ENCODE measurements around the gene TYSND1. TPM values are rescaled to one million over a fixed set of nuclear protein-coding genes. Genes with fewer than 3 reads are reported as not detected.
A peak's percentile ranks its signal among the peaks of the same experiment; 100 is the strongest.

TYSND1 gene
- polyA plus RNA-seq, 3 donors, result 8.6 to 11.2 (median 11.2) TPM

DNA sequence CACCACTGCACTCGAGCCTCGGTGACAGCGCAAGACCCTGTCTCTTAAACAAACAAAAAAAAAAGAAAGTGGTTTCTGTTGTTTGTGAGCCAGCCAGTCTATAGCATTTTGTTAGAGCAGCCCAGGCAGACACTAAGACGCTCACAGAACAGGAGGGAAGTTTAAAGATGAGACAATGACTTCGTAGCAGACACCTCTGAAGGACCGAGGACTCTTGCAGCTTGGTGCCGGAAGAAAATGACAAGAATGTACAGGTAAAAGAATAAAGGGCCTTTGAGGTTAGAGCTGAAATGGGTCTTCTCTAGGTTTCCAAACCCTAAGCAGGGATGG is 54.1 kb downstream of the TYSND1 start:
- TF ChIP-seq, protein P1, sequence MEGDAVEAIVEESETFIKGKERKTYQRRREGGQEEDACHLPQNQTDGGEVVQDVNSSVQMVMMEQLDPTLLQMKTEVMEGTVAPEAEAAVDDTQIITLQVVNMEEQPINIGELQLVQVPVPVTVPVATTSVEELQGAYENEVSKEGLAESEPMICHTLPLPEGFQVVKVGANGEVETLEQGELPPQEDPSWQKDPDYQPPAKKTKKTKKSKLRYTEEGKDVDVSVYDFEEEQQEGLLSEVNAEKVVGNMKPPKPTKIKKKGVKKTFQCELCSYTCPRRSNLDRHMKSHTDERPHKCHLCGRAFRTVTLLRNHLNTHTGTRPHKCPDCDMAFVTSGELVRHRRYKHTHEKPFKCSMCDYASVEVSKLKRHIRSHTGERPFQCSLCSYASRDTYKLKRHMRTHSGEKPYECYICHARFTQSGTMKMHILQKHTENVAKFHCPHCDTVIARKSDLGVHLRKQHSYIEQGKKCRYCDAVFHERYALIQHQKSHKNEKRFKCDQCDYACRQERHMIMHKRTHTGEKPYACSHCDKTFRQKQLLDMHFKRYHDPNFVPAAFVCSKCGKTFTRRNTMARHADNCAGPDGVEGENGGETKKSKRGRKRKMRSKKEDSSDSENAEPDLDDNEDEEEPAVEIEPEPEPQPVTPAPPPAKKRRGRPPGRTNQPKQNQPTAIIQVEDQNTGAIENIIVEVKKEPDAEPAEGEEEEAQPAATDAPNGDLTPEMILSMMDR (IDR thresholded peaks at IDR 0.05), result no peak
- Histone ChIP-seq H4K20me1 (ENCODE audit: insufficient read depth, low read length) (no peaks in the 10 kb centered on the region), H3K4me3 (replicated peaks in 1 of 3; ENCODE audit: low read depth in 2 of 3, low read length in 3 of 3) (no peak overlapping the region), H2AFZ (ENCODE audit: insufficient read depth, low read depth, low read length, poor library complexity, severe bottlenecking) (no peak overlapping the region), H3K9ac (ENCODE audit: insufficient read depth, low read length, poor library complexity, severe bottlenecking) (no peak overlapping the region), H3K27me3 (ENCODE audit: control insufficient read depth in 2 of 2, insufficient read depth in 2 of 2, low read length in 2 of 2) (no peaks in the 10 kb centered on the region), H3K36me3 (replicated peaks in 1 of 2; ENCODE audit: control insufficient read depth in 1 of 2, insufficient read depth in 2 of 2, low read length in 2 of 2) (peaks cover 0 to 12% of the 10 kb centered on the region in 2 donors), H3K79me2 (ENCODE audit: insufficient read depth, low read length) (no peaks in the 10 kb centered on the region), H3K4me1 (ENCODE audit: control insufficient read depth in 1 of 2, insufficient read depth in 2 of 2, low read length in 2 of 2) (no peaks in the 10 kb centered on the region), H3K9me3 (replicated peaks in 1 of 2; ENCODE audit: control insufficient read depth in 1 of 2, insufficient read depth in 1 of 2, low read length in 2 of 2) (no peaks in the 10 kb centered on the region), H3K27ac (ENCODE audit: low read depth in 1 of 2, low read length in 2 of 2) (no peak overlapping the region), H3K4me2 (replicated peaks; ENCODE audit: extremely low read depth, low read length, poor library complexity, severe bottlenecking) (no peak overlapping the region)
- Mint-ChIP-seq H3K4me3 (peak overlapping the region in 1 of 2 donors; percentile 17), H3K4me1 (peaks cover 13% of the 10 kb centered on the region), H3K27ac (no peak overlapping the region), H3K27me3 (ENCODE audit: low read depth in 3 of 3) (peaks cover 0 to 6% (median 1%) of the 10 kb centered on the region in 3 donors), H3K36me3 (peaks cover 6 to 10% of the 10 kb centered on the region in 2 donors), H3K9me3 (no peaks in the 10 kb centered on the region)
- intact Hi-C loops (cut with micrococcal nuclease), result no loop called here
- no peak for DNase-seq
- 98% methylated on average over 4 of the region's 7 CpGs for WGBS (ENCODE audit: insufficient coverage)

DNA sequence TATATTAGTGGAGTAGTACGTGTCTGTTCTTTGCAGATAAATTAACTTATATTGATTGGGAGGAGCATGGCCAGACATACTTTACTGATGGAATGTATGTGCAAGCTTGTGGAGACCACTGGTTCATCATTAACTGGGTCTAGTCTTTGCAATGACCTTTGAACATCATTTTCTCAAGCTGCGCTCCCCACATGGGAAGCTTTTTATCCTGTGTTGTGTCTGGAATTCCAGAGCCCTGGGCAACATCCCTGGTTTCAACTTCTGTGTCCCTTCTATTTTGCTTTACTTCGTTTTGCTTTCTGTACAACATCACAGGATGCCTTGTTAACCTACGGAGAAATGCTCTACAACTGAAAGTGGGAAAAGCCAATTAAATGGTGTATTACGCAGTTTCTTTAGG is 55.5 kb downstream of the TYSND1 start:
- no peaks in the 10 kb centered on the region for H3K79me2 ChIP-seq (ENCODE audit: insufficient read depth, low read length)
- no peaks in the 10 kb centered on the region for H3K9me3 ChIP-seq (replicated peaks in 1 of 2; ENCODE audit: control insufficient read depth in 1 of 2, insufficient read depth in 1 of 2, low read length in 2 of 2)
- no peak overlapping the region for H3K27ac ChIP-seq (ENCODE audit: low read depth in 1 of 2, low read length in 2 of 2)
- no peak for DNase-seq
- Mint-ChIP-seq H3K9me3 (no peaks in the 10 kb centered on the region), H3K4me3 (no peak overlapping the region), H3K27ac (no peak overlapping the region), H3K27me3 (ENCODE audit: low read depth in 3 of 3) (peaks cover 0 to 4% (median 1%) of the 10 kb centered on the region in 3 donors), H3K36me3 (peaks cover 4 to 10% of the 10 kb centered on the region in 2 donors), H3K4me1 (peaks cover 13% of the 10 kb centered on the region)
- no peaks in the 10 kb centered on the region for H3K4me1 ChIP-seq (ENCODE audit: control insufficient read depth in 1 of 2, insufficient read depth in 2 of 2, low read length in 2 of 2)
- H2AFZ ChIP-seq (ENCODE audit: insufficient read depth, low read depth, low read length, poor library complexity, severe bottlenecking), result no peak overlapping the region
- intact Hi-C loops (cut with micrococcal nuclease), result no loop called here
- H3K9ac ChIP-seq (ENCODE audit: insufficient read depth, low read length, poor library complexity, severe bottlenecking), result no peak overlapping the region
- H3K4me3 ChIP-seq (replicated peaks in 1 of 3; ENCODE audit: low read depth in 2 of 3, low read length in 3 of 3), result no peak overlapping the region
- H3K27me3 ChIP-seq (ENCODE audit: control insufficient read depth in 2 of 2, insufficient read depth in 2 of 2, low read length in 2 of 2), result no peaks in the 10 kb centered on the region
- peaks cover 0 to 12% of the 10 kb centered on the region in 2 donors for H3K36me3 ChIP-seq (replicated peaks in 1 of 2; ENCODE audit: control insufficient read depth in 1 of 2, insufficient read depth in 2 of 2, low read length in 2 of 2)
- TF ChIP-seq, protein P1 (IDR thresholded peaks at IDR 0.05), result no peak
- WGBS (ENCODE audit: insufficient coverage), result 97% methylated on average over 5 of the region's 5 CpGs
- no peak overlapping the region for H3K4me2 ChIP-seq (replicated peaks; ENCODE audit: extremely low read depth, low read length, poor library complexity, severe bottlenecking)
- no peaks in the 10 kb centered on the region for H4K20me1 ChIP-seq (ENCODE audit: insufficient read depth, low read length)
